Hepatocyte (in vitro differentiated cells): ENCODE data around the gene ZNF532.

ENCODE experiments used
- EZH2 ChIP-seq: fragments of 200-600 bp; sonication (generic); IDR thresholded peaks from 2 replicates; pipeline ENCODE4 v1.6.1; 2016; ENCODE audit warnings: antibody characterized with exemption, mild to moderate bottlenecking, borderline replicate concordance
- EZH2phosphoT487 ChIP-seq: fragments of 200-600 bp; sonication (generic); IDR thresholded peaks from one replicate; pipeline ENCODE4 v1.6.1; 2018; ENCODE audit warnings: antibody characterized with exemption, mild to moderate bottlenecking, low read depth, moderate library complexity; ENCODE audit not compliant: unreplicated experiment, severe bottlenecking
- TF ChIP-seq, protein P1 (sequence below): fragments of 200-600 bp; sonication (generic); IDR thresholded peaks from 2 replicates; pipeline ENCODE4 v1.5.1; 2016; ENCODE audit warnings: antibody characterized with exemption, mild to moderate bottlenecking; ENCODE audit not compliant: poor library complexity

DNA sequence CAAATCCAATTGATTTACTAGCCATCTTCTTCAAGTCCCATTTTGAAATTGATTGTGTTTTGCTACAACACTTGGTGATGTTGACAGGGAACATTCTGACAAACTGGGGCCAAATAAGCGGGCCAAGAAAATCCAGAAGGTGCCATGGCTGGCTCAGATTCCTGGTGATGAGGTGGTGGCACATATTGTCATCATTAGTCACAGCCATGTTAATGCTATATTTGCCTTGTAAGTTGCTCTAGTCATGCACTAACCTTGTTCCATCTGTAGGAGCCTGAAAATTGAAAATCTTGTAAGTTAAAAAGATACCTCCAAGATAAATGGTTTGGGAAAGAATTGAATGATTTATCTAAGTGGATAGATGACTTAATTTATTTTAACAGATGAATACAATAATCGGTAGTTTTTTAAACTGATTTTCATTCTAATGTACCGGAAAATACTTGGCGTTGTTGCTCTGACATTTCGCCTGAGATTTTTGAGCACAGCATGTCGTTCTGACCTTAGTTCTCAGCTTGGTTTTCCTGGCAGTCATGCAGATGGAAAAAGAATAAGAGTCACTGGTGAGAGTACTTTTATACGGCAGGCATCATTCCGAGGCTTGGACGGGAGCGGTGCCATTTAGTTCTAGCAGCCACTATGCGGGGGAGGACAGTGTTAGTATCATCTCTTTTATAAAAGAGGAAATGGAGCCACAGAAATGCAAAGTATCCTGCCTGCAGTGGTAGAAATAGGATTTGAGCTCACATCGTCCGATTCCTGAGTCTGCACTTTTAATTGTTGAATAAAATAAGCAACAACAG lies 133.9 kb downstream of the ZNF532 start:
- no peak for TF ChIP-seq EZH2
- TF ChIP-seq, protein P1, sequence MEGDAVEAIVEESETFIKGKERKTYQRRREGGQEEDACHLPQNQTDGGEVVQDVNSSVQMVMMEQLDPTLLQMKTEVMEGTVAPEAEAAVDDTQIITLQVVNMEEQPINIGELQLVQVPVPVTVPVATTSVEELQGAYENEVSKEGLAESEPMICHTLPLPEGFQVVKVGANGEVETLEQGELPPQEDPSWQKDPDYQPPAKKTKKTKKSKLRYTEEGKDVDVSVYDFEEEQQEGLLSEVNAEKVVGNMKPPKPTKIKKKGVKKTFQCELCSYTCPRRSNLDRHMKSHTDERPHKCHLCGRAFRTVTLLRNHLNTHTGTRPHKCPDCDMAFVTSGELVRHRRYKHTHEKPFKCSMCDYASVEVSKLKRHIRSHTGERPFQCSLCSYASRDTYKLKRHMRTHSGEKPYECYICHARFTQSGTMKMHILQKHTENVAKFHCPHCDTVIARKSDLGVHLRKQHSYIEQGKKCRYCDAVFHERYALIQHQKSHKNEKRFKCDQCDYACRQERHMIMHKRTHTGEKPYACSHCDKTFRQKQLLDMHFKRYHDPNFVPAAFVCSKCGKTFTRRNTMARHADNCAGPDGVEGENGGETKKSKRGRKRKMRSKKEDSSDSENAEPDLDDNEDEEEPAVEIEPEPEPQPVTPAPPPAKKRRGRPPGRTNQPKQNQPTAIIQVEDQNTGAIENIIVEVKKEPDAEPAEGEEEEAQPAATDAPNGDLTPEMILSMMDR, result no peak
- TF ChIP-seq EZH2phosphoT487, result no peak
